ENCODE data around the gene FAF1. TPM values are rescaled to one million over a fixed set of nuclear protein-coding genes. Genes with fewer than 3 reads are reported as not detected.

FAF1 gene
- total RNA-seq, 1 experiment from 2014 or later, result 78.7 TPM

GRCh38 chr1:50605186-50605875 lies 354.7 kb downstream of the FAF1 start:
- ChIA-PET POLR2A (no interaction called here), CTCF (interaction anchor here (0.6 to 1.0 kb wide), 4 partner anchors 15 to 169 kb away, joined by 3 to 5 read pairs (median 3); no protein-coding TSS in a partner anchor)
- no peak overlapping the region for H3K27ac Mint-ChIP-seq (ENCODE audit: unreplicated experiment)
- H3K9me3 Mint-ChIP-seq (ENCODE audit: unreplicated experiment), result no peaks in the 10 kb centered on the region
- Histone ChIP-seq H3K4me3 (ENCODE audit: low read depth, low read length) (no peak overlapping the region), H3K4me1 (no peaks in the 10 kb centered on the region), H3K27me3 (replicated peaks; ENCODE audit: control insufficient read depth, insufficient read depth, low read length) (no peaks in the 10 kb centered on the region), H3K36me3 (ENCODE audit: control insufficient read depth, insufficient read depth, low read length) (no peaks in the 10 kb centered on the region), H3K9me3 (no peaks in the 10 kb centered on the region)
- BruUV-seq (replicated peaks), result no TSS peak
- intact Hi-C loops (cut with micrococcal nuclease; ENCODE audit: unreplicated experiment), result no loop called here
- no peaks in the 10 kb centered on the region for H3K27me3 Mint-ChIP-seq (ENCODE audit: insufficient read depth, unreplicated experiment)
- no peaks in the 10 kb centered on the region for H3K4me1 Mint-ChIP-seq (ENCODE audit: low read depth, unreplicated experiment)
- TF ChIP-seq CTCF (IDR thresholded peaks at IDR 0.05; ENCODE audit: insufficient read depth in 1 of 2, low read depth in 1 of 2, low read length in 1 of 2, severe bottlenecking in 1 of 2, unreplicated experiment in 1 of 2), result peak; percentile 15 to 41
- peak in 1 of 2 experiments; percentile 41 for DNase-seq
- H3K36me3 Mint-ChIP-seq (ENCODE audit: insufficient read depth, unreplicated experiment), result no peaks in the 10 kb centered on the region
- H3K4me3 Mint-ChIP-seq (ENCODE audit: unreplicated experiment), result no peak overlapping the region

GRCh38 chr1:50604580-50604979 lies 355.5 kb downstream of the FAF1 start:
- BruUV-seq (replicated peaks), result no TSS peak
- intact Hi-C loops (cut with micrococcal nuclease; ENCODE audit: unreplicated experiment), result no loop called here
- no peak overlapping the region for H3K27ac Mint-ChIP-seq (ENCODE audit: unreplicated experiment)
- no peaks in the 10 kb centered on the region for H3K9me3 ChIP-seq
- H3K27me3 ChIP-seq (replicated peaks; ENCODE audit: control insufficient read depth, insufficient read depth, low read length), result no peaks in the 10 kb centered on the region
- no peaks in the 10 kb centered on the region for H3K36me3 ChIP-seq (ENCODE audit: control insufficient read depth, insufficient read depth, low read length)
- peak in 1 of 2 experiments; percentile 13 for TF ChIP-seq CTCF (IDR thresholded peaks at IDR 0.05; ENCODE audit: insufficient read depth in 1 of 2, low read depth in 1 of 2, low read length in 1 of 2, severe bottlenecking in 1 of 2, unreplicated experiment in 1 of 2)
- H3K9me3 Mint-ChIP-seq (ENCODE audit: unreplicated experiment), result no peaks in the 10 kb centered on the region
- no peaks in the 10 kb centered on the region for H3K4me1 Mint-ChIP-seq (ENCODE audit: low read depth, unreplicated experiment)
- no peaks in the 10 kb centered on the region for H3K27me3 Mint-ChIP-seq (ENCODE audit: insufficient read depth, unreplicated experiment)
- no peak for DNase-seq
- no peaks in the 10 kb centered on the region for H3K4me1 ChIP-seq
- POLR2A ChIA-PET, result no interaction called here
- H3K4me3 Mint-ChIP-seq (ENCODE audit: unreplicated experiment), result no peak overlapping the region
- no peaks in the 10 kb centered on the region for H3K36me3 Mint-ChIP-seq (ENCODE audit: insufficient read depth, unreplicated experiment)
- CTCF ChIA-PET, result interaction anchor here (0.6 to 1.0 kb wide), 2 partner anchors 23 to 122 kb away, joined by 3 read pairs; no protein-coding TSS in a partner anchor
- no peak overlapping the region for H3K4me3 ChIP-seq (ENCODE audit: low read depth, low read length)

- no peak overlapping the region for H3K4me3 ChIP-seq (ENCODE audit: low read depth, low read length)
- intact Hi-C loops (cut with micrococcal nuclease; ENCODE audit: unreplicated experiment), result no loop called here
- Mint-ChIP-seq H3K36me3 (ENCODE audit: insufficient read depth, unreplicated experiment) (no peaks in the 10 kb centered on the region), H3K9me3 (ENCODE audit: unreplicated experiment) (no peaks in the 10 kb centered on the region), H3K27ac (ENCODE audit: unreplicated experiment) (no peak overlapping the region), H3K4me3 (ENCODE audit: unreplicated experiment) (no peak overlapping the region), H3K27me3 (ENCODE audit: insufficient read depth, unreplicated experiment) (no peaks in the 10 kb centered on the region), H3K4me1 (ENCODE audit: low read depth, unreplicated experiment) (no peaks in the 10 kb centered on the region)
- CTCF ChIA-PET, result interaction anchor here (1.0 kb wide), 1 partner anchor 24 kb away, joined by 3 read pairs; no protein-coding TSS in a partner anchor
- DNase-seq, result no peak
- no peaks in the 10 kb centered on the region for H3K36me3 ChIP-seq (ENCODE audit: control insufficient read depth, insufficient read depth, low read length)
- POLR2A ChIA-PET, result no interaction called here
- BruUV-seq (replicated peaks), result no TSS peak
- no peaks in the 10 kb centered on the region for H3K9me3 ChIP-seq
- no peaks in the 10 kb centered on the region for H3K27me3 ChIP-seq (replicated peaks; ENCODE audit: control insufficient read depth, insufficient read depth, low read length)
- TF ChIP-seq CTCF (IDR thresholded peaks at IDR 0.05; ENCODE audit: insufficient read depth in 1 of 2, low read depth in 1 of 2, low read length in 1 of 2, severe bottlenecking in 1 of 2, unreplicated experiment in 1 of 2), result no peak
- H3K4me1 ChIP-seq, result no peaks in the 10 kb centered on the region
Observed at GRCh38 chr1:50603274-50604271, 356.5 kb downstream of the FAF1 start.
